ENCODE data around the gene AIFM3. TPM values are rescaled to one million over a fixed set of nuclear protein-coding genes. Genes with fewer than 3 reads are reported as not detected.

Gene AIFM3
- total and polyA plus RNA-seq, 2 donors (not counting 3 experiments of a cell fraction or from before 2014, with no cell fraction given) = 0.15 TPM; not detected in 1

DNA sequence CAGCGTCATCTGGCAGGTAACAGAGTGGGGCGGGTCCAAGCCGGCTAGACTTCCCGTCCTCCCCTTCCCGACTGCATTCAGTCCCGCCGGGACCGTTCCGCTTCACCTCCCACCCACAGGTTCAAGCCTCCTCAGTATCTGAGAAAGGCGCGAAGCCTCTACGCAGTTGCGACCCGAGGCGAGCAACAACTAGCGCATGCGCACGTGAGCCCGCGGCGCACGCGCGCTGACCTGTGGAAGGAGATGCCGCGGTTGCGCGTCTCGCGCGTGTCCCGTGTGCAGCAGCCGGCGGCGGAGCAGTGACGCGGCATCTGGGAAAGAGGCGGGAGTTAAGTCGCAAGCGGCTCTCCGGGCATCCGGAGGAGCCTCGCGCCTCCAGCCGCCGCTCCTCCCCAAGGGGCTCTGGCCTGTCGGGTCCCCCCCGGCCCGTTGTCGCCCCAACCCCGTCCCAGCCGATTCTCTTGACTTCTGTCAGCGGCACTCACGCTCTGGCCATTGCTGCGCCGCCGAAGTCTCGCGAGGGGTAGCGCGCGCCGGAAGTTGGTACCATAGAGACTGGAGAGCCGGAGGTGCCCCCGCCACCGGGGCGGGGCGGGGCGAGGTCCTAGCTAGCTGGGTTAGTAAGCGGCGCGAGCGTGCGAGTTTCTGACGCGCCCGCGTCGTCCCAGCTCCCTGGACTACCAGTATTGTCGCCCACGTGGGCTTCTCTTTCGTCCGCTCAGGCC, 34.7 kb downstream of the AIFM3 start, which contains the start of gene THAP7:
THAP7 (minus strand) TSS at position 518 of the 725 bp plus-strand sequence; CDS start at position 311, 207 bp downstream.
- intact Hi-C loops (cut with micrococcal nuclease) (loop anchor here (1.0 to 5.0 kb wide), 5 partner anchors 13 to 114 kb away; partner anchors contain the start of genes CRKL, LRRC74B and LZTR1), dilution Hi-C loops (cut with MboI; ENCODE audit: extremely low pct_ligation_motif_present, low sequenced_read_pairs) (no loop called here)
- peak; percentile 37 for TF ChIP-seq MYC (IDR thresholded peaks at IDR 0.05; ENCODE audit: low read depth, low read length)
- TF ChIP-seq CTCF (IDR thresholded peaks at IDR 0.05; ENCODE audit: extremely low read depth in 1 of 2, insufficient read depth in 1 of 2, low read depth in 1 of 2, low read length in 2 of 2) = no peak
- TF ChIP-seq, protein P1, sequence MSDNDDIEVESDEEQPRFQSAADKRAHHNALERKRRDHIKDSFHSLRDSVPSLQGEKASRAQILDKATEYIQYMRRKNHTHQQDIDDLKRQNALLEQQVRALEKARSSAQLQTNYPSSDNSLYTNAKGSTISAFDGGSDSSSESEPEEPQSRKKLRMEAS (IDR thresholded peaks at IDR 0.05; ENCODE audit: insufficient read depth, insufficient read length) = peak; percentile 90
- no peak for TF ChIP-seq JUN (IDR thresholded peaks at IDR 0.05; ENCODE audit: borderline replicate concordance, insufficient read depth, insufficient read length, low read depth)
- no peak for TF ChIP-seq GATA2 (IDR thresholded peaks at IDR 0.05; ENCODE audit: insufficient read depth, insufficient read length, low read depth, low read length)
- no peak for TF ChIP-seq FOS (IDR thresholded peaks at IDR 0.05; ENCODE audit: borderline replicate concordance, insufficient read depth, low read length)
- TF ChIP-seq EZH2 (IDR thresholded peaks at IDR 0.05; ENCODE audit: borderline replicate concordance, low read depth, low read length, severe bottlenecking) = no peak
- TF ChIP-seq POLR2A (IDR thresholded peaks at IDR 0.05; ENCODE audit: low read depth, low read length) = peak; percentile 85
- TF ChIP-seq POLR2AphosphoS5 (IDR thresholded peaks at IDR 0.05; ENCODE audit: insufficient read depth, low read depth, low read length) = peak; percentile 96
- Histone ChIP-seq H3K36me3 (ENCODE audit: control insufficient read depth in 2 of 2, extremely low read depth in 1 of 2, insufficient read depth in 2 of 2, low read length in 2 of 2) (peaks cover 5 to 7% of the 10 kb centered on the region in 2 experiments), H3K9me3 (replicated peaks; ENCODE audit: control insufficient read depth, insufficient read depth, low read length) (no peaks in the 10 kb centered on the region), H3K79me2 (ENCODE audit: control insufficient read depth, insufficient read depth, low read length) (peaks cover 20% of the 10 kb centered on the region), H3K4me3 (replicated peaks in 1 of 3; ENCODE audit: insufficient read depth in 1 of 3, low read depth in 1 of 3, low read length in 3 of 3) (peak within 1 kb of the TSS; percentile 77 to 86 (median 86)), H3K4me2 (ENCODE audit: insufficient read depth, low read length) (peak within 1 kb of the TSS; percentile 81), H3K27ac (ENCODE audit: insufficient read depth, low read depth, low read length) (peak within 1 kb of the TSS; percentile 88), H3K27me3 (ENCODE audit: control insufficient read depth in 2 of 2, insufficient read depth in 2 of 2, low read length in 2 of 2) (no peaks in the 10 kb centered on the region), H3K9me1 (replicated peaks; ENCODE audit: control insufficient read depth, extremely low read depth, insufficient read depth, low read length) (no peaks in the 10 kb centered on the region), H3K9ac (replicated peaks; ENCODE audit: extremely low read depth, insufficient read depth, low read length) (peak within 1 kb of the TSS; percentile 88), H4K20me1 (replicated peaks; ENCODE audit: control insufficient read depth, extremely low read depth, insufficient read depth, low read length) (no peaks in the 10 kb centered on the region), H3K4me1 (ENCODE audit: control insufficient read depth, extremely low read depth, insufficient read depth, low read length) (peaks cover 22% of the 10 kb centered on the region), H2AFZ (ENCODE audit: low read depth, low read length) (peak within 1 kb of the TSS; percentile 79)
- TSS peak; percentile 41 for BruUV-seq (replicated peaks)
- POLR2A ChIA-PET = interaction anchor here (2.3 kb wide), 1 partner anchor 20 kb away, joined by 10 read pairs; the partner anchor contains the start of gene LZTR1
- CTCF ChIA-PET = interaction anchor here (1.3 to 2.8 kb wide), 3 partner anchors 12 to 117 kb away, joined by 6 to 19 read pairs (median 9); partner anchors contain the start of gene LZTR1
- FAIRE-seq (peak; percentile 94), DNase-seq (ENCODE audit: low read depth, low spot score) (peak; percentile 95)

All from endothelial cell of umbilical vein (primary cell).